Large intestine (tissue), 3 donors: ENCODE data around the gene GSTO2. TPM values are rescaled to one million over a fixed set of nuclear protein-coding genes. Genes with fewer than 3 reads are reported as not detected.

Experiments used
- DNase-seq, 2 donors: peaks; one replicate each; pipeline versions ENCODE4 v3.0.0 to v3.0.0-alpha.2; 2013
- H3K27ac ChIP-seq: one replicate; pipeline ENCODE4 v1.5.1; 2013; ENCODE audit warnings: low read length
- H3K27me3 ChIP-seq: 2 replicates; pipeline ENCODE4 v1.6.1; 2013; ENCODE audit warnings: low read length; ENCODE audit not compliant: control insufficient read depth, insufficient read depth
- H3K36me3 ChIP-seq: 2 replicates; pipeline ENCODE4 v1.6.1; 2013; ENCODE audit warnings: low read length; ENCODE audit not compliant: control insufficient read depth, insufficient read depth
- H3K4me1 ChIP-seq: one replicate; pipeline ENCODE4 v1.6.1; 2013; ENCODE audit warnings: low read length; ENCODE audit not compliant: control insufficient read depth, insufficient read depth
- H3K4me3 ChIP-seq: one replicate; pipeline ENCODE4 v1.5.1; 2013; ENCODE audit warnings: low read length
- H3K9me3 ChIP-seq: one replicate; pipeline ENCODE4 v1.6.1; 2013; ENCODE audit warnings: mild to moderate bottlenecking, low read depth, low read length, moderate library complexity; ENCODE audit not compliant: control insufficient read depth
- WGBS: methylation state at CpG from one replicate; pipeline ENCODE4 v1.1.5; 2013; ENCODE audit warnings: low lambda C conversion rate; ENCODE audit not compliant: insufficient coverage; 5-methylcytosine and 5-hydroxymethylcytosine counted together
- polyA plus RNA-seq: library from polyadenylated mRNA; unstranded; fragments of 120-200 nt; gene quantifications from one replicate; pipeline ENCODE4 v1.2.1, GENCODE V29; 2013

GSTO2 gene
- polyA plus RNA-seq, 1 donor, result 35.7 TPM

- 100% methylated on average over 1 of the region's 17 CpGs for WGBS
- no peak for DNase-seq
- Histone ChIP-seq H3K9me3 (no peaks in the 10 kb centered on the region), H3K27me3 (no peaks in the 10 kb centered on the region), H3K4me1 (peaks cover 4% of the 10 kb centered on the region), H3K4me3 (no peak overlapping the region), H3K36me3 (peaks cover 1% of the 10 kb centered on the region), H3K27ac (no peak overlapping the region)
Measured at GRCh38 chr10:104297697-104298660, 29.0 kb downstream of the GSTO2 start.

- no CpG with 5 or more reads among the region's 13 CpGs for WGBS
- Histone ChIP-seq H3K4me1 (peaks cover 4% of the 10 kb centered on the region), H3K9me3 (no peaks in the 10 kb centered on the region), H3K27ac (peak overlapping the region; percentile 8), H3K36me3 (no peaks in the 10 kb centered on the region), H3K4me3 (no peak overlapping the region), H3K27me3 (no peaks in the 10 kb centered on the region)
- DNase-seq, result peak in 1 of 2 donors; percentile 35
Measured at GRCh38 chr10:104299031-104299904, 30.3 kb downstream of the GSTO2 start.

GRCh38 chr10:104300002-104300735 lies 31.2 kb downstream of the GSTO2 start:
- WGBS, result no CpG with 5 or more reads among the region's 12 CpGs
- H3K36me3 ChIP-seq, result no peaks in the 10 kb centered on the region
- no peak overlapping the region for H3K4me3 ChIP-seq
- peak overlapping the region; percentile 54 for H3K27ac ChIP-seq
- H3K27me3 ChIP-seq, result no peaks in the 10 kb centered on the region
- H3K4me1 ChIP-seq, result peaks cover 4% of the 10 kb centered on the region
- DNase-seq, result peak; percentile 37 to 45
- no peaks in the 10 kb centered on the region for H3K9me3 ChIP-seq

- peak; percentile 56 to 63 for DNase-seq
- peak overlapping the region; percentile 54 for H3K27ac ChIP-seq
- no peak overlapping the region for H3K4me3 ChIP-seq
- H3K27me3 ChIP-seq, result no peaks in the 10 kb centered on the region
- H3K36me3 ChIP-seq, result no peaks in the 10 kb centered on the region
- no peaks in the 10 kb centered on the region for H3K9me3 ChIP-seq
- WGBS, result no CpG with 5 or more reads among the region's 7 CpGs
- peaks cover 4% of the 10 kb centered on the region for H3K4me1 ChIP-seq
Measured at GRCh38 chr10:104300736-104301292, 31.8 kb downstream of the GSTO2 start.

GRCh38 chr10:104301907-104302690 lies 33.1 kb downstream of the GSTO2 start:
- H3K27ac ChIP-seq, result no peak overlapping the region
- no peaks in the 10 kb centered on the region for H3K27me3 ChIP-seq
- H3K4me1 ChIP-seq, result peaks cover 4% of the 10 kb centered on the region
- no peak for DNase-seq
- WGBS, result no CpG with 5 or more reads among the region's 3 CpGs
- H3K36me3 ChIP-seq, result no peaks in the 10 kb centered on the region
- no peaks in the 10 kb centered on the region for H3K9me3 ChIP-seq
- no peak overlapping the region for H3K4me3 ChIP-seq

GRCh38 chr10:104303594-104304355 lies 34.8 kb downstream of the GSTO2 start:
- Histone ChIP-seq H3K36me3 (no peaks in the 10 kb centered on the region), H3K27me3 (no peaks in the 10 kb centered on the region), H3K27ac (no peak overlapping the region), H3K4me3 (no peak overlapping the region), H3K4me1 (peaks cover 4% of the 10 kb centered on the region), H3K9me3 (no peaks in the 10 kb centered on the region)
- no CpG with 5 or more reads among the region's 2 CpGs for WGBS
- no peak for DNase-seq

- no peak overlapping the region for H3K4me3 ChIP-seq
- WGBS, result 60% methylated on average over 1 of the region's 4 CpGs
Measured at GRCh38 chr10:104304356-104304745, 35.4 kb downstream of the GSTO2 start.

GRCh38 chr10:104304927-104305326 lies 35.9 kb downstream of the GSTO2 start:
- H3K4me1 ChIP-seq, result peaks cover 4% of the 10 kb centered on the region
- DNase-seq, result no peak
- no peaks in the 10 kb centered on the region for H3K36me3 ChIP-seq
- H3K4me3 ChIP-seq, result no peak overlapping the region
- H3K27me3 ChIP-seq, result no peaks in the 10 kb centered on the region
- no peaks in the 10 kb centered on the region for H3K9me3 ChIP-seq
- WGBS, result 50% methylated on average over 2 of the region's 8 CpGs
- H3K27ac ChIP-seq, result no peak overlapping the region

More at GRCh38 chr10:104304356-104304745, 35.4 kb downstream of the GSTO2 start:
- Histone ChIP-seq H3K27ac (no peak overlapping the region), H3K9me3 (no peaks in the 10 kb centered on the region), H3K36me3 (no peaks in the 10 kb centered on the region), H3K27me3 (no peaks in the 10 kb centered on the region), H3K4me1 (peaks cover 4% of the 10 kb centered on the region)
- DNase-seq, result no peak

- H3K27ac ChIP-seq, result no peak overlapping the region
- no CpG with 5 or more reads among the region's 3 CpGs for WGBS
Measured at GRCh38 chr10:104306897-104307296, 37.9 kb downstream of the GSTO2 start.

More at GRCh38 chr10:104306897-104307296, 37.9 kb downstream of the GSTO2 start:
- peaks cover 4% of the 10 kb centered on the region for H3K36me3 ChIP-seq
- no peaks in the 10 kb centered on the region for H3K27me3 ChIP-seq
- H3K4me3 ChIP-seq, result no peak overlapping the region
- H3K9me3 ChIP-seq, result no peaks in the 10 kb centered on the region
- H3K4me1 ChIP-seq, result no peaks in the 10 kb centered on the region
- no peak for DNase-seq
